IPS-15b (cell line): Measurements from ENCODE around the gene MYH14.
A peak's percentile ranks its signal among the peaks of the same experiment; 100 is the strongest.

Experiments used
- H3K27me3 ChIP-seq: one replicate; pipeline ENCODE4 v1.6.1; 2013; ENCODE audit warnings: low read length; ENCODE audit not compliant: control insufficient read depth, insufficient read depth
- H3K36me3 ChIP-seq: one replicate; pipeline ENCODE4 v1.6.1; 2013; ENCODE audit warnings: low read length; ENCODE audit not compliant: control insufficient read depth, insufficient read depth
- H3K4me1 ChIP-seq: one replicate; pipeline ENCODE4 v1.6.1; 2013; ENCODE audit warnings: mild to moderate bottlenecking, low read length; ENCODE audit not compliant: control insufficient read depth, insufficient read depth
- H3K4me3 ChIP-seq: one replicate; pipeline ENCODE4 v1.5.1; 2013; ENCODE audit warnings: low read depth, low read length
- H3K9ac ChIP-seq: one replicate; pipeline ENCODE4 v1.6.1; 2013; ENCODE audit warnings: low read depth, mild to moderate bottlenecking, low read length
- H3K9me3 ChIP-seq: one replicate; pipeline ENCODE4 v1.6.1; 2013; ENCODE audit warnings: mild to moderate bottlenecking, low read length; ENCODE audit not compliant: control insufficient read depth, insufficient read depth

MYH14 gene

GRCh38 chr19:50315773-50316448 lies 112.5 kb downstream of the MYH14 start:
- no peaks in the 10 kb centered on the region for H3K9me3 ChIP-seq
- H3K4me1 ChIP-seq: peaks cover 4% of the 10 kb centered on the region
- H3K27me3 ChIP-seq: no peaks in the 10 kb centered on the region
- H3K36me3 ChIP-seq: peaks cover 16% of the 10 kb centered on the region
- H3K4me3 ChIP-seq: peak overlapping the region; percentile 54
- H3K9ac ChIP-seq: no peak overlapping the region

- Histone ChIP-seq H3K9ac (no peak overlapping the region), H3K9me3 (no peaks in the 10 kb centered on the region), H3K4me3 (no peak overlapping the region), H3K36me3 (peaks cover 16% of the 10 kb centered on the region), H3K27me3 (no peaks in the 10 kb centered on the region), H3K4me1 (peaks cover 4% of the 10 kb centered on the region)
Observed at GRCh38 chr19:50317115-50317514, 113.7 kb downstream of the MYH14 start.

GRCh38 chr19:50318438-50318837 lies 115.0 kb downstream of the MYH14 start:
- Histone ChIP-seq H3K4me3 (no peak overlapping the region), H3K27me3 (no peaks in the 10 kb centered on the region), H3K9ac (no peak overlapping the region), H3K9me3 (no peaks in the 10 kb centered on the region), H3K4me1 (peaks cover 2% of the 10 kb centered on the region), H3K36me3 (peaks cover 19% of the 10 kb centered on the region)

- Histone ChIP-seq H3K27me3 (no peaks in the 10 kb centered on the region), H3K9me3 (no peaks in the 10 kb centered on the region), H3K4me1 (no peaks in the 10 kb centered on the region)
Observed at GRCh38 chr19:50319156-50319555, 115.7 kb downstream of the MYH14 start.

GRCh38 chr19:50320051-50320450 lies 116.6 kb downstream of the MYH14 start:
- H3K9ac ChIP-seq: no peak overlapping the region
- no peak overlapping the region for H3K4me3 ChIP-seq
- peaks cover 3% of the 10 kb centered on the region for H3K4me1 ChIP-seq
- no peaks in the 10 kb centered on the region for H3K9me3 ChIP-seq
- peaks cover 23% of the 10 kb centered on the region for H3K36me3 ChIP-seq
- no peaks in the 10 kb centered on the region for H3K27me3 ChIP-seq

More at GRCh38 chr19:50319156-50319555, 115.7 kb downstream of the MYH14 start:
- H3K4me3 ChIP-seq: no peak overlapping the region
- H3K36me3 ChIP-seq: peaks cover 23% of the 10 kb centered on the region
- no peak overlapping the region for H3K9ac ChIP-seq

- Histone ChIP-seq H3K4me3 (no peak overlapping the region), H3K27me3 (no peaks in the 10 kb centered on the region)
Observed at GRCh38 chr19:50320596-50320995, 117.2 kb downstream of the MYH14 start.

GRCh38 chr19:50321831-50322230 lies 118.4 kb downstream of the MYH14 start:
- no peaks in the 10 kb centered on the region for H3K9me3 ChIP-seq
- peaks cover under 1% of the 10 kb centered on the region for H3K27me3 ChIP-seq
- peaks cover 23% of the 10 kb centered on the region for H3K36me3 ChIP-seq
- H3K4me3 ChIP-seq: no peak overlapping the region
- no peak overlapping the region for H3K9ac ChIP-seq
- peaks cover 5% of the 10 kb centered on the region for H3K4me1 ChIP-seq

More at GRCh38 chr19:50320596-50320995, 117.2 kb downstream of the MYH14 start:
- Histone ChIP-seq H3K9me3 (no peaks in the 10 kb centered on the region), H3K4me1 (peaks cover 5% of the 10 kb centered on the region), H3K9ac (no peak overlapping the region), H3K36me3 (peaks cover 23% of the 10 kb centered on the region)

- Histone ChIP-seq H3K36me3 (peaks cover 22% of the 10 kb centered on the region), H3K4me1 (peaks cover 9% of the 10 kb centered on the region), H3K9ac (no peak overlapping the region), H3K4me3 (no peak overlapping the region), H3K9me3 (no peaks in the 10 kb centered on the region), H3K27me3 (peaks cover 4% of the 10 kb centered on the region)
Observed at GRCh38 chr19:50322234-50322633, 118.8 kb downstream of the MYH14 start.

- H3K27me3 ChIP-seq: peaks cover 11% of the 10 kb centered on the region
Observed at GRCh38 chr19:50322931-50323781, 119.7 kb downstream of the MYH14 start.

GRCh38 chr19:50323782-50324133 lies 120.3 kb downstream of the MYH14 start:
- Histone ChIP-seq H3K4me3 (no peak overlapping the region), H3K36me3 (peaks cover 19% of the 10 kb centered on the region), H3K27me3 (peaks cover 11% of the 10 kb centered on the region), H3K9me3 (no peaks in the 10 kb centered on the region), H3K4me1 (peaks cover 11% of the 10 kb centered on the region), H3K9ac (no peak overlapping the region)

More at GRCh38 chr19:50322931-50323781, 119.7 kb downstream of the MYH14 start:
- peaks cover 19% of the 10 kb centered on the region for H3K36me3 ChIP-seq
- peaks cover 11% of the 10 kb centered on the region for H3K4me1 ChIP-seq
- no peaks in the 10 kb centered on the region for H3K9me3 ChIP-seq
- no peak overlapping the region for H3K9ac ChIP-seq
- no peak overlapping the region for H3K4me3 ChIP-seq

GRCh38 chr19:50324331-50324730 lies 120.9 kb downstream of the MYH14 start:
- peaks cover 11% of the 10 kb centered on the region for H3K27me3 ChIP-seq
- peaks cover 16% of the 10 kb centered on the region for H3K36me3 ChIP-seq
- no peaks in the 10 kb centered on the region for H3K9me3 ChIP-seq
- H3K9ac ChIP-seq: no peak overlapping the region
- H3K4me3 ChIP-seq: no peak overlapping the region
- H3K4me1 ChIP-seq: peaks cover 11% of the 10 kb centered on the region
